OCI-LY7 (cell line): ENCODE measurements around the gene TMEM72. TPM values are rescaled to one million over a fixed set of nuclear protein-coding genes. Genes with fewer than 3 reads are reported as not detected.

Experiments used
- BruUV-seq: library from RNA; stranded (reverse); fragments of 400-500 nt; replicated peaks from 2 replicates; lab custom pipeline; 2021; lab: Mats Ljungman, UMichigan
- CTCF ChIA-PET: fragments of 300-600 bp; sonication (Branson Sonifier 250); formaldehyde crosslinking; loops from one replicate; lab custom pipeline; 2022; ENCODE audit warnings: antibody characterized with exemption; ENCODE audit not compliant: unreplicated experiment; lab: Charles Lee
- POLR2A ChIA-PET: fragments of 300-600 bp; sonication (Branson Sonifier 250); formaldehyde crosslinking; loops from one replicate; lab custom pipeline; 2022; ENCODE audit warnings: antibody characterized with exemption; lab: Charles Lee
- DNase-seq: peaks from one replicate; pipeline ENCODE4 v3.0.0-alpha.2; 2015; ENCODE audit warnings: low spot score
- H2AFZ ChIP-seq: fragments of 200-600 bp; sonication (generic), shearing (Covaris generic); 2 replicates; pipeline ENCODE4 v1.6.1; 2014; ENCODE audit warnings: mild to moderate bottlenecking, antibody characterized with exemption, low read length, moderate library complexity
- H3K27ac ChIP-seq: fragments of 200-600 bp; sonication (generic); 2 replicates; pipeline ENCODE4 v1.5.1; 2014; ENCODE audit warnings: mixed run types, low read depth, mild to moderate bottlenecking, moderate library complexity, low read length, inconsistent platforms; ENCODE audit not compliant: poor library complexity, severe bottlenecking
- H3K36me3 ChIP-seq: fragments of 200-600 bp; sonication (generic); 2 replicates; pipeline ENCODE4 v1.6.1; 2014; ENCODE audit warnings: mild to moderate bottlenecking, antibody characterized with exemption, low read length, moderate library complexity, mixed read lengths; ENCODE audit not compliant: insufficient read depth
- H3K4me1 ChIP-seq: fragments of 200-600 bp; sonication (generic); 2 replicates; pipeline ENCODE4 v1.5.1; 2014; ENCODE audit warnings: mild to moderate bottlenecking, low read length; ENCODE audit not compliant: insufficient read depth, poor library complexity, severe bottlenecking
- H3K4me2 ChIP-seq: fragments of 200-600 bp; sonication (generic); 2 replicates; pipeline ENCODE4 v1.6.1; 2014; ENCODE audit warnings: mild to moderate bottlenecking, low read length
- H3K4me3 ChIP-seq: fragments of 200-600 bp; sonication (generic); 2 replicates; pipeline ENCODE4 v1.5.1; 2014; ENCODE audit warnings: mild to moderate bottlenecking, low read depth, low read length; ENCODE audit not compliant: poor library complexity, severe bottlenecking
- H3K79me2 ChIP-seq: fragments of 200-600 bp; sonication (generic); 2 replicates; pipeline ENCODE4 v1.6.1; 2016; ENCODE audit warnings: low read depth, mild to moderate bottlenecking, low read length, moderate library complexity, mixed read lengths; ENCODE audit not compliant: insufficient read depth
- H3K9me2 ChIP-seq: fragments of 200-600 bp; sonication (generic); 2 replicates; pipeline ENCODE4 v1.6.1; 2016; ENCODE audit warnings: mild to moderate bottlenecking, low read length, mixed read lengths; ENCODE audit not compliant: insufficient read depth
- H3K9me3 ChIP-seq: fragments of 200-600 bp; sonication (generic); 2 replicates; pipeline ENCODE4 v1.6.1; 2014; ENCODE audit warnings: mild to moderate bottlenecking, mixed run types, low read length, mixed read lengths
- H4K20me1 ChIP-seq: fragments of 200-600 bp; sonication (generic); 2 replicates; pipeline ENCODE4 v1.6.1; 2014; ENCODE audit warnings: mild to moderate bottlenecking, antibody characterized with exemption, low read length, moderate library complexity, mixed read lengths; ENCODE audit not compliant: insufficient read depth
- CTCF ChIP-seq: fragments of 200-600 bp; sonication (generic); conservative IDR thresholded peaks from 2 replicates; pipeline ENCODE4 v1.5.1; 2014; ENCODE audit warnings: mild to moderate bottlenecking, antibody characterized with exemption, low read length, moderate library complexity, mixed read lengths
- EZH2phosphoT487 ChIP-seq: fragments of 200-600 bp; sonication (generic); IDR thresholded peaks from 2 replicates; pipeline ENCODE4 v1.6.1; 2018; ENCODE audit warnings: low read depth, borderline replicate concordance, mild to moderate bottlenecking, mixed run types, antibody characterized with exemption, low read length, moderate library complexity, mixed read lengths
- intact Hi-C: fragments of 100-400 bp; cut with micrococcal nuclease; formaldehyde crosslinking; loops from one replicate; pipeline ENCODE4 v1.10.0; 2022; ENCODE audit not compliant: unreplicated experiment
- total RNA-seq, 2 experiments: library from RNA; depleted of rRNA in 1 of 2; stranded (reverse); fragments of >200 nt in 1 of 2; shearing (Covaris generic) in 1 of 2; gene quantifications; 2 replicates each; pipeline ENCODE4 v1.2.3, GENCODE V29; 2014 to 2022

The TMEM72 gene
- total RNA-seq, 2 experiments from 2014 or later, result not detected

DNA sequence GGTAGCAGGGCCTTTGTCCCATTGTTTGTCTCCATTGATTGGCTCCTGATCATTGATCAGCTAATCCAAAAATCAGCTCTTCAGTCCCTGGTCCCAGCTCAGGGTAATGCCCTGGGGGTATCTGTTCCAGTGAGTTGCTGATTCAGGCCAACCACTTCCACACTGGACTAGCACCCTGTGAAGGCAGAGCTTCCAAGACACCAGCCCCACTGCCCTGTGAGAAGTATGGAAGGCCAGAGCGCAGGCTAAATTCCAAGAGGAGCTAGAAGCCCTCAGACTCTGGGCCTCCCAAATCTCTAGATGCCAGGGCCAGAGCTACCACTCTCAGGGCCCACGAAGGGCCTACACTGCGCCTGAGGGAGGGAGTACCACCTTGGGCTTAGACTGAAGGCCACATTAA, 10.4 kb downstream of the TMEM72 start:
- ChIA-PET CTCF (interaction anchor here (1.0 kb wide), 1 partner anchor 11 kb away, joined by 3 read pairs; no protein-coding TSS in a partner anchor), POLR2A (no interaction called here)
- TF ChIP-seq CTCF, result no peak
- TF ChIP-seq EZH2phosphoT487, result no peak
- Histone ChIP-seq H3K9me3 (no peaks in the 10 kb centered on the region), H4K20me1 (no peaks in the 10 kb centered on the region), H3K4me1 (no peaks in the 10 kb centered on the region), H2AFZ (no peak overlapping the region), H3K4me3 (no peak overlapping the region), H3K9me2 (no peaks in the 10 kb centered on the region), H3K79me2 (no peaks in the 10 kb centered on the region), H3K4me2 (no peak overlapping the region), H3K36me3 (no peaks in the 10 kb centered on the region), H3K27ac (no peak overlapping the region)
- intact Hi-C loops, result no loop called here
- DNase-seq, result no peak
- no TSS peak for BruUV-seq

GRCh38 chr10:44922021-44922420, 10.9 kb downstream of the TMEM72 start:
- CTCF ChIA-PET, result no interaction called here
- no peak overlapping the region for H3K4me3 ChIP-seq
- H3K9me2 ChIP-seq, result no peaks in the 10 kb centered on the region
- no peak overlapping the region for H3K27ac ChIP-seq
- intact Hi-C loops, result no loop called here
- H3K36me3 ChIP-seq, result no peaks in the 10 kb centered on the region
- BruUV-seq, result no TSS peak
- no peaks in the 10 kb centered on the region for H3K79me2 ChIP-seq
- no peaks in the 10 kb centered on the region for H4K20me1 ChIP-seq
- H3K9me3 ChIP-seq, result no peaks in the 10 kb centered on the region
- TF ChIP-seq CTCF (no peak), EZH2phosphoT487 (no peak)
- no peak for DNase-seq
- no peak overlapping the region for H2AFZ ChIP-seq
- POLR2A ChIA-PET, result no interaction called here
- no peak overlapping the region for H3K4me2 ChIP-seq
- no peaks in the 10 kb centered on the region for H3K4me1 ChIP-seq

GRCh38 chr10:44922796-44923545, 11.8 kb downstream of the TMEM72 start:
- no peak for DNase-seq
- intact Hi-C loops, result no loop called here
- POLR2A ChIA-PET, result no interaction called here
- Histone ChIP-seq H3K79me2 (no peaks in the 10 kb centered on the region), H2AFZ (no peak overlapping the region), H4K20me1 (no peaks in the 10 kb centered on the region), H3K27ac (no peak overlapping the region), H3K36me3 (no peaks in the 10 kb centered on the region), H3K4me1 (no peaks in the 10 kb centered on the region), H3K9me3 (no peaks in the 10 kb centered on the region), H3K9me2 (no peaks in the 10 kb centered on the region), H3K4me3 (no peak overlapping the region), H3K4me2 (no peak overlapping the region)
- no TSS peak for BruUV-seq
- TF ChIP-seq CTCF (no peak), EZH2phosphoT487 (no peak)
- CTCF ChIA-PET, result no interaction called here
